GM21576 (cell line): ENCODE results near the gene BATF2.
"Not testable (repeated sequence)": the region's sequence is repeated elsewhere in the genome, so short reads cannot be mapped to it uniquely, and the experiment has no call there.

Experiments
- ATAC-seq: cut with Tn5 transposase; IDR thresholded peaks from one replicate; pipeline ENCODE4 v1.9.1; 2021; ENCODE audit warnings: mild to moderate bottlenecking, moderate library complexity; ENCODE audit not compliant: unreplicated experiment

BATF2 gene

DNA sequence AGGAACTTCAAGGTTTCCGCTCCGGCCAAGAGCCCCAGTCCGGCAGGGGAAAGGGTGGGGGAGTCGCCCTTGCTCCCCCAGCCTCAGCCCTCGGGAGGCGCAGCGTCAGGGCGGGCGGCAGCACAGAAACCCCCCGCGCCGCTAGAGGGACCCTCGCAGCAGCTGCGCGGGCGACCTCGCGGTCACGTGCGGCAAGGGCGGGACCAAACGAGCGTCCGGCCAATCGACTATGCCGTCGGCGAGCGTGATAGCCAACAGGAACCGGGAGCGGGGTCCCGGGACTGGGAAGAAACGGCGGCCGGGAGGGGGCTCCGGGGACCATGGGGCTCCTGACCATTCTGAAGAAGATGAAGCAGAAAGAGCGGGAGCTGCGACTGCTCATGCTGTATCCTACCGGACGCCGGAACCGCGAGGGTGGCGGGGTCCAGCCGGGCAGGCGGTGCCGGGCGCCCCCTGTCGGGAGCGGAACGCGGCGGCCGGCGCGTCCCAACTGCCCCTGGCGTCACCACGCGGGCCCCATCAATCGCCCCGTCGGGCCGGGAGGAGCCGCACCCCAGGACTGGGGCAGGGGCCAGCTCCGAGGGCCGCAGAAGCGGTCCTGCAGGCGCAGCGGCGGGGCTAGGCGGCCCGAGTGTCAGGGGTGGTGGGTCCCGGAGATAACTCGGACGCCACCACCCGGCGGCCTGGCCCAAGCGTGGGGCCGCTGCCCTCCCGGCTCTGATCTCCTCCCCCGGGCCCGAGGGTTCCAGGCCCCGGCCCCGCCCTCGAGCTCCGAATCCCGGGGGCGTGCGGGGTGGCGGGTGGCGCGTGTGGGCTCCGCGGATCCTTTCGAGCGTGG, 17.3 kb upstream of the BATF2 start, which contains the start of gene ARL2:
Gene ARL2, plus strand, starts transcription at position 273 of the 838 bp plus-strand sequence. Its CDS starts 48 bp downstream, at position 321.
- peak; percentile 72 for ATAC-seq

DNA sequence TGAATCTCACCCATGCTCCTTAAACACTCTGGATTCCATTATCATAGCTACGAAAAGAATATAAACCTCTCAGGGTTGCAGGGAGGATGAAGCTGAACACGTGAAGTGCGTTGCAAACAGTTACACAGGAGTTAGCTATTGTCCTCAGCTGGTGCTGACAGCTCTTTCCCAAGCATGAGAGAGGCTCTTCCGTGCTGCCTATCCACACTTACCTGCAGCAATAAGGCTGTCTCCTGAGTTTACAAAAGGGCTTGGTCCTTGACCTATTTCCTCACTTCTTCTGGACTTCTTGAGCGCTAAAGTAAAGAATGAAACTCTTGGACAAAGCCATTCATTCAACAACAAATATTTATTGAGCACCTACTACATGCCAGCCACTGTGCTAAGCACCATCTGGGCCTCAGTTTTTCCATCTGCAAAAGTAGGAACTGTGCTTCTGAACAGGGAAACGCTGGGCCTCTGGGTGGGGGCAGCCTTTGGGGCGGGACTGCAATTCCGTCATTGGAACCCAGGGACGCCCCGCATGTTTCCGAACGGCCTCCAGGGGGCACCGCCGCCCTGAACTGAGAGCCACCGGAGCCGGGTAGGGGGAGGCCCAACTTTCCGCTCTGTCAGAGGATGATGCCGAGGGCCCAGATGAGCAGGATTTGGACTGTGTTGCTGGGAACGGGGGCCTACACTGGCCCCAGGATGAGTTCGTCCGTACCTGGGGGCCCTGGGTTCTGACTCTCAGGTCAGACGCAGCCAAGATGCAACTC, 16.5 kb upstream of the BATF2 start:
- peak; percentile 57 for ATAC-seq

DNA sequence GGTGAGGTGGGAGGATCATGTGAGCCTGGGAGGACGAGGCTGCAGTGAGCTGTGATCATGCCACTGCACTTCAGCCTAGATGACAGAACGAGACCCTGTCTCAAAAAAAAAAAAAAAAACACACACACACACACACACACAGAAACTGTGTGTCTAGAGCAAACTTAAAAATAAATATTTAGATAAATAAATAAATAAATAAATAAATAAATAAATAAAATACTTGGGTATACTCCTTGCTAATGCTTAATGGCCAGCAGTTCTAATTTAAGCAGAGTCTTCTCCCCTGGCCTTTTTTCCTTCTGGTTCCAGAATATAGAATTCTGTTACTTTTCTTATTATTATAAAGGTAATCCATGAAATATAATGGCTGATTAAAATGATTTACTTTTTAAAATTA, 12.1 kb upstream of the BATF2 start:
- no peak for ATAC-seq

DNA sequence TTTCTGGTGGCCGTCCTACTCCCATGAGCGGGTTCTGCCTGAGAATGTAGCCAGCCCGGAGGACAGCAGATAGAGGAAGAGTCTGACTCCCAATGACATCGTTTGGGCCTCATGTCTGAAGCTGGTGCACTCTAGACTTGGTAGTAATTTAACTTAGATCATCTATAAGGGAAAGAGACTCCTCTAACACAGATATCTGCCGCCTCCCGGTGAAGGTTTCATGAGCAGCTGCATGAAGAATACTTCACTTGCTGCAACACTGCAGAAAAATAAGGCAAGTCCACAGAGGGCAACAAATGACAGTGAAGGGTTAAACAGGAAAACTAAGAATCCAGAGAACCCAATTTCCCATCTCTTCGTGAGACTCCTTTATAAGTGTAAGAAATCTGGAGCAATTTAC, 11.2 kb upstream of the BATF2 start:
- no peak for ATAC-seq

DNA sequence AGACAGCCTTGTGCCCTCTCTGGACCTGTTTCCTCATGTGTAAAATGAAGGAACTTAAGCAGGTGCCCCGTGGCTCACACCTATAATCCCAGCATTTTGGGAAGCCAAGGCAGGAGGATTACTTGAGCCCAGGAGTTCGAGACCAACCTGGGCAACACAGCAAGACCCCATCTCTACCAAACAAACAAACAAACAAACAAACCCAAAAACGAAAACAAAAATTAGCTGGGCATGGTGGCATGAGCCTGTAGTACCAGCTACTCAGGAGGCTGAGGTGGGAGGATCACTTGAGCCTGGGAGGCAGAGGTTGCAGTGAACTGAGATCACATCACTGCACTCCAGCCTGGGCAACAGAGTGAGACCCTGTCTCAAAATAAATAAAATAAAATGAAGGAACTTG, 7.2 kb upstream of the BATF2 start:
- ATAC-seq = not testable (repeated sequence)

DNA sequence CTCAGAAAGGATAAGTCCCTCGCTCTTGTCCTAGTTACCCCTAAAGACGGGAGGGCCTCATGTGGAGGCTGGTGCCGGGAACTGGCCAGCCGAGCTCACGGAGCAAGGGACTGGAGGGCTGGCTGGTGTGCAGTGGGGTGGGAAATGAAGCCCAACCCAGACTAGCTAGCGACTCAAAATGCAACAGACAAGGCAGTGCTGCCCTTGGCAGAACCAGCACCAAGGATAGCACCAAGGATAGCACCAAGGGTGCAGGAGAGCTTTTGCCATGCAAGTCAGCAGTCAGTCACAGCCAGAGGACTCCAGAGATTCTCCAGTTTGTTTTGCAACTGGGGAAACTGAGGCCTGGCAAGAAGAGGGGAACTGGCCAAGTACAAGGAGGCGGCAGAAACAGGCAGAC, 6.5 kb upstream of the BATF2 start:
- ATAC-seq = no peak

DNA sequence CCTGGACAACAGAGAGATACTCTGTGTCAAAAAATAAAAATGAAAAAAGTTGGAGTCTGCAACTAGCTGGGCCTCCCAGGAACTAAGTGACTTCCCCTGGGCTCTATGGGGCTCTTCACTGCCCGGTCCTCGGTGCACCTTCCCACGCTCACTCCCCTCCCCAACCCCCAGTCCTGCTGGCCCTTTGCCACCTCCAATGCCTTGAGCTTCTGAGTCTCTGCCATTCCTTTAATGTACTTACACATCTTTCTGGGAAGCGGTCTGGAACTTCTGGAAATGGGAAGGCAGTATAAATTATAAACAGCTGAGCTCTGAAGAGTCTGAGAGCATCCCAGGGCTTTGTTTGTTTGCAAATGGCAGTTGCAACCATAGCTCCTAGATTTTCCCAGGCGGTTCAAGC, 5.9 kb upstream of the BATF2 start:
- no peak for ATAC-seq

DNA sequence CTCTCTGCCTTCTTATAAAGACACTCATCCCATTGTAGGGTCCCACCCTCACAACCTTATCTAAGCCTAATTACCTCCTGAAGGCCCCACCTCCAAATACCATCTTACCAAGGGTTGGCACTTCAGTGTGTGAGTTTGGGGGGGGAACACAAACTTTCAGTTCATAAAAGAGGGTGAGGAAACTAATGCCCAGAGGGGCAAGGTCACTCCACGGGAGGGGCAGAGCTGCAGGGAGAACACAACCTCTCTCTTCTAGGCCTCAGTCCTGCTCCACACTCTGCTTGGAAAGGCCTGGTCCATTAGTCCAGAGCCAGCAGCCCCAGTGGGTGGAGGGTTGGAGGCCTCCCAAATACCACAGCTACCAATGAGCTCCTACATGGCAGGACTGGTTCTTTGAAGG, 2.7 kb upstream of the BATF2 start:
- no peak for ATAC-seq

DNA sequence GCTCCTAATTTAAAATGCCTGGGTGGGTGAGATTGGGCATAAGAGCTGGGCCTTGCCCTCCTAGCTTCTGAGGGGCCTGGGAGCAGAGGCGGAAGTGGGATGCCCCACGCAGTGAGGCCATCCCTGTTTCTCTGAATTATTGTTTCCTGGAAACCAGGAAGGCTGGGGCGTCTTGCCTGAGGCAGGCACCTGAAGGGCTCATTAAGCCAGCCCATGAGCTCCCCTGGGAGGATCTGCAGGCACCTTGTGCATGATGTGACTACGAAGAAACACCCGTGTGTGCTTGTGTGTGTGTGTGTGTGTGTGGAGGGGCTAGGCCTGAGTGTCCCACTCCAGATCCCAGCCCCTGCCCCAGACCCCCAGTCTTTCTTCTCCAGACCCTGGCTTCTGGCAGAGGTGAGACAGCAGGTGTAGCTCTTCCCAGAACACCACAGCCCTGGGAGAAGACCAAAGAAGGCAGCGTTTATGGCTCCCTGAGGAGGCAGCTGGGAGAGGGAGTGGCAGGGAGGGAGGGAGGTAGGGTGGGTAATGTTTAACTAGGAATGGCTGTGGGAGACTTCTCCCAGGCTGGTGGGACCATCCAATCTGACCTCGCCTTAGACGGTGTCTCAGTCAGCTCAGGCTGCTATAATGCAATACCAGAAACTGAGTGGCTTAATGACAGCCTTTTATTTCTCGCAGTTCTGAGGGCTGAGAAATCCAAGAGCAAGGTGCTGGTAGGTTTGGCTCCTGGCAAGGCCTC, 2.1 kb upstream of the BATF2 start:
- ATAC-seq = no peak

DNA sequence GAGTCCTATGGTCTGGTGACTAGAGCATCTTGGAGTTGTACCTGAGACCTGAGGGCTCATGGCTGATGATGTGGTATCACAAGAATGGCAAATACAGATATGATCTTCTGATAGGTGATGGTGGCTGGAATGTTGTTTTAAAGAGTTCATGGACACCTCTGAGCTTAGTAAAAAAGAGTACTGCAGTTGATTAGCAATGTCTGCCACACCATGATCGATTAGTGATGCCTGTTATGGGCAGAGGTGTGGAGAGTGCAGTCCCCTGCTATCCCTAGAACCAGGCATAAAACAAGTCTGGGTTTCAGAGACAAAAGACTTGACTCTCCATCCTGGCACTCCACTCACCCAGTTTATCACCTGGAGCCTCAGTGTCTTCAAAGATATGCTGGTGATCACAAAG, 1.4 kb upstream of the BATF2 start:
- ATAC-seq = no peak

DNA sequence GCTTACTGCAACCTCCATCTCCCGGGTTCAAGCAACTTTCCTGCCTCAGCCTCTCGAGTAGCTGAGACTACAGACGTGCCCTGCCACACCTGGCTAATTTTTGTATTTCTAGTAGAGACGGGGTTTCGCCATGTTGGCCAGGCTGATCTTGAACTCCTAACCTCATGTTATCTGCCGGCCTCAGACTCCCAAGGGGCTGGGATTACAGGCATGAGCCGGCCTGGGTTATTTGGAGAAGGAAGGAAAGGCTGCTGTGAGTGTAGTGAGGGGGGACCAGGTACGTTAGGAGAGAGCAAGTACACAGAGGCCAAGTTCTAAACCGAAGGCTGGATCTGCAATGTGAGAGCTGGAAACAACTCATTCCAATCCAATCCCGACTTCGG, 453 bp downstream of the BATF2 start:
- ATAC-seq = no peak

DNA sequence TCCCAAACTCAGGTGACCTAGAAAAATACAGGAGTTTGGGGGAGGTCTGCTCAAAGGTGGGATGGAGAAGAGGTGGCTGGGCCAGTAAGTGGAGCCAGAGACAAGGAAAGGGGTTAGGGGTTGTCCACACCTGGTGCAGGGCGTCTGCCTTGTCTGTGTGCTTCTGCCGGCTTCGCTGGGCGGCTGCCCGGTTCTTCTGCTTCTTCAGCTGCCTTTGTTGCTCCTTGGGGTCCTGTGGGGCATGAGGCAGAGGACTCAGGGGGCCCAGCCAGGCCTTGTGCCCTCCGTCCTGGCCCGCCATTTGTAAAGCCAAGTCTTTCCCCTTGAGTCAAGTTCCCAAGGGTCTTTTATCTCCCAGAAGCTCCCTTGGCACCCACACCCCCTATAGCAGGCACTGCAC, 2.5 kb downstream of the BATF2 start:
- no peak for ATAC-seq

DNA sequence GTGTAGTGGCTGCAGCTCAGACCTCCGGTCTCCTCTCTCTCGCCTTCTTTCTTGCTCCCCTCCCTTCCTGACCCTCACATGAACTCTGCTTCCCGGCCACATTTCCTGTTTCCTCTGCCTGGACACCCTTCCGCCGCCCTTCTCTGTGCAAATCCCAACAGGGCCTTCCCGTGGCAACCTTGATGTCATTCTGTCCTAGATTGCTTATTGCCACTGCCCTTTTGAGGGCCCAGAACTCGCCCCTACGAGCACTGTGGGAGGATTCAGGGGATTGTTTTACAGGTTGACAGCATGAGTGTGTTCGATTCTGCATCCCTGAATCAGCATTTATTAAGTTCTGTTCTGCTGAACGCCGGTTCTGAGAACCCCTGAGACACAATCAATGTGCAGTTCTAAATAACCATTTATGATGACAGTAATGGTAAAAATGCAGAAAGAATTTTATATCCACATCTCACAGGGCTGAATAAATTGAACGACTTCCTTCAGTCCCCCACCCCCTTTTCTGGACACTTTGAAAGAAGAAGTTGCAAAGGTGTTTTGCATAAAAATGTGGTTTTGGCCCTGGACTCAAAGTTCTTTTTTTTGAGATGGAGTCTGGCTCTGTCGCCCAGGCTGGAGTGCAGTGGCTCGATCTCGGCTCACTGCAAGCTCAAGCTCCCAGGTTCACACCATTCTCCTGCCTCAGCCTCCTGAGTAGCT, 6.4 kb downstream of the BATF2 start:
- ATAC-seq = no peak

DNA sequence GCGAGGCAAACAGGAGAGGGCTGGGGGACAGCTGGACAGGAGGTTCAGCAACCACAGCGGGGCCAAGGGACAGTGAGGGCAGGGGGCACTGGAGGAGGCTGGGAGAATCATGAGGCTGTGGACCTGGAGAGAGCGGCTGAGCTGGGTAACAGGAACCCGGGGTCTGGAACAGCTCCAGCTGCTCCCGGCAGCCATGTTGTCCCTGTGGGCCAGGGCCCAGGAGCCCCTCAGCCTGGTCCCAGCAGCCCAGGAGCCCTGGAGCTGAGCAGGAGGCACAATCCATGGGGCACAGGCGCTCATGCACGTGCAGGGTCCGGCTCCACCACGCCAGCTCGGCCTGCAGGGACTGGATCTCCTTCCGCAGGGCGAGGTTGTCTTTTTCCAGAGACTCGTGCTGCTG, 7.4 kb downstream of the BATF2 start:
- no peak for ATAC-seq

DNA sequence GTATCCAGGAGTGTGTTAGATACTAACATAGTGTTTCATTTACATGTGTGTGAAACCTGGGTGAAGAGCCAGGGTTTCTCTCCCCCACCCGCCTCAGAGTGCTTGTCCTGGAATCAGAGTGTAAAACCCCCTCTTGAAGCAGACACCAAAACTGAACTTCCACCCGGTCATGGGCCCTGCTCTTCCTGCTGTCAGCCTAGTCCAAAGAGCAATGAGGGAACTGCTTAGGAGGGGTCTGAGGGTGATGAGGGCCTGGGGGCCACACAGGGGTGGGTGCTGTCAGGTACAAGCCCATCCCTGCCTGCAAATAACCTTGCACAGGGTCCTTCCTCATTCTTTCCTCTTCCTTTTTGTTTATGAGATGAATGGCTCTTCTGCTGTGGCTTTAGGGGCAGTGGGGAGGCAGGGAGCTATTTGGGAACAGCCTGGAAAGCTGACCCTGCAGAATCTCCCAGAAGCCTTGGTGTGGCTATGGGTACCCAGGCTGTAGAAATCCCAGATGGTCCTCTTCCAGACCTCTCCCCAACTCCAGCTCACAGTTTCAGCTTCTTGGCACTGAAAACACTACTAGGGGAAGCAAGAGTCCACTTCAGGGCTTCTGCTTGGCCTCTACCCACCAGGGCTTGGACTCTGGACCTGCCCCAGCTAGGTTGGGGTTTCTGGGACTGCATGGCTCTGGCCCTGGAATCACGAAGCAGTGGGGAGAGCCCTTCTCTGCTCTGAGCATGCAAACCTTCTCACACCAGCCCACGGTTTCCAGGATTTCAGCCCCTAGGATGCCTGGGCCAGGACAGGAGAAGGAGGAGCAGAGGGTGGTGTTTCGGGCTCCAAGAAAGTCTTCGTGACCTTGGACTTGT, 8.5 kb downstream of the BATF2 start:
- no peak for ATAC-seq

DNA sequence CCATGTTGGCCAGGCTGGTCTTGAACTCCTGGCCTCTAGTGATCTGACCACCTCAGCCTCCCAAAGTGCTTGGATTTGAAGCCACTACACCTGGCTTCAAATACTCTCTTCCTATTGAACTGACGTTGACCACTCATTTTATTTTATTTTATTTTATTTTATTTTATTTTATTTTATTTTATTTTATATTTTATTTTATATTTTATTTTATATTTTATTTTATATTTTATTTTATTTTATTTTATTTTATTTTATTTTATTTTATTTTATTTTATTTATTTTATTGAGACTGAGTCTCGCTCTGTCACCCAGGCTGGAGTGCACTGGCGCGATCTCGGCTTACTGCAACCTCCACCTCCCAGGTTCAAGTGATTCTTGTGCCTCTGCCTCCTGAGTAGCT, 13.4 kb downstream of the BATF2 start:
- not testable (repeated sequence) for ATAC-seq

DNA sequence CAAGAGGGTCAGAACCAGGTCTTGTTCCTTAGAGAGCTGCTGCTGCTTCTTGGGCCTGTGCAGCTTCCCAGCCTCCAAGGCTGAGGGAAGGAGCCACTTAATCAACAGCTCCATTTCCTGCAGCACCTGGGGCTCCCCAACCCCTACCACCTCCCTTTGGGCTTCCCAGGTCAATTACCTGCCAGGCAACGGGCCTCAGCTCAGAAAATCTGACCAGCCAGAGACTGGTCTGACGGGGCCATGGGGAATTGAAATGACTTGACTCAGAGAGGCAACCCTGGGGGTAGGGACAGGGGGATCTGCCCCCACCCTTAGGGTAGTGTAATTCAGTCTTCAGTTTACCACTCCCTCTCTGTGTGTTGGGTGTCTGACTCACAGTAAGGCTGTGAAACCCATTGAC, 20.1 kb downstream of the BATF2 start:
- no peak for ATAC-seq

DNA sequence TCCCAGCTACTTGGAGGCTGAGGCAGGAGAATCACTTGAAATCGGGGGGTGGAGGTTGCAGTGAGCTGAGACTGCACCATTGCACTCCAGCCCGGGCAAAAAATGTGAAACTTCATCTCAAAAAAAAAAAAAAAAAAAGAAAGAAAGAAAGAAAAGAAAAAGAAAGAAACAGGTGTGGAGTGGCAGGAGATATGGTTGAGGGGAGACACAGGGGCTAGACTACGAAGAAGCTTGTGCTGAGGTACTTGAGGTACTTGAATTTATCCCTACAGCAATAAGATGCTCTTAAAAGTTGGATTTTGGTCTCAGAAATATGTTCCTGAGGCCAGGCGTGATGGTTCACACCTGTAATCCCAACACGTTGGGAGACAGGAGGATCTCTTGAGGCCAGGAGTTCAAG, 22.6 kb downstream of the BATF2 start:
- no peak for ATAC-seq

DNA sequence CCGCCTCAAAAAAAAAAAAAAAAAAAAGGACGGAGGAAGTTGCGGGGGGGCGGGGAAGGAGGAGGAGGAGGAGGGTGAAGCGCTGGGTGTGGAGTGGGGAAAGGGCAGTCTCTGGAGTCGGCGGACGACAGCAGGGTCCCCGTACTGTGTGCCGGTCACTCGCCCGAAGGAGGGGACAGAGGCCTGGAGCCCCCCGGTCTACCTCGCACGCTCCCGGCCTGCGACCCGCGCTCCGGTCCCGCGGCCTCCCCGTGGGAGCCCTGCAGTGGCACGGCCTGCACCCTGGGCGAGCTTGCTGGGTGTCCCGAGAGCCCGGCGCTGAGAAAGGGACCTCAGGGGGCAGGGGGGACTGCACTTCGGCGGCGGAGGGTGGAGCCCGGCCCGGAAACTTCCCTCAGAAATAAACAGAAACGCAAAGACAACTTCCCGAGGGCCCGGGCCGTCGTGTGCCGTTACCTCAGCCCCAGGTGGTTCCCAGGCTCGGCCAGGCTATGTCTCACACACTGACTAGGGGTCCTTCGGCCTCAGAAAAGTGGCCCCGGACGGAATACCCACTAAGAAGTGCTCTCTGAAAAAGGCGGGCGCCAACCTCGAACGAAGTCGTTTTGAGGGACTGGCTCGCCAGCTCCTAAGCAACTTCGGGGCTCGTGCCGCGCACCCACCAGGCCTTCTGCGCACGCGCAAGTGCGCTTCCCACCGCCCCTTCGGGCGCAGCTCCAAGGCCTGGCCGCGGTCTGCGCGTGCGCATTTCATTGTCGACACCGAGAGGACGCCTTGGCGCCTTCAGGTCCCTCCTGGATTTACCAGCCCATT, 25.1 kb downstream of the BATF2 start, which contains the start of gene MAJIN:
Gene MAJIN, minus strand, starts transcription at position 688 of the 813 bp plus-strand sequence. CDS start 12,703 bp downstream, outside the sequence.
- no peak for ATAC-seq
